Gastroesophageal sphincter (tissue), 3 donors: ENCODE data around the gene PUM1.

ENCODE experiments used
- EP300 ChIP-seq: sonication (generic); formaldehyde crosslinking; IDR thresholded peaks from one replicate; pipeline ENCODE4 v1.6.1; 2017; ENCODE audit warnings: antibody characterized with exemption, mild to moderate bottlenecking
- POLR2A ChIP-seq, 2 donors: fragments of 450-650 bp; IDR thresholded peaks; one replicate each; pipeline ENCODE4 v1.6.1; 2017; ENCODE audit warnings: antibody characterized with exemption in 2 of 2, mild to moderate bottlenecking in 2 of 2, moderate library complexity in 1 of 2
- POLR2AphosphoS5 ChIP-seq: sonication (generic); formaldehyde crosslinking; IDR thresholded peaks from one replicate; pipeline ENCODE4 v1.6.1; 2017; ENCODE audit warnings: antibody characterized with exemption
- TF ChIP-seq, protein P1 (sequence below), 4 experiments: fragments of 200-600 bp in 2 of 4; fragments of 450-650 bp in 2 of 4; sonication (generic) in 1 of 4; IDR thresholded peaks; one replicate each; pipeline ENCODE4 v1.5.1; 2017 to 2019; ENCODE audit warnings: antibody characterized with exemption in 4 of 4, mild to moderate bottlenecking in 2 of 4, moderate library complexity in 2 of 4

DNA sequence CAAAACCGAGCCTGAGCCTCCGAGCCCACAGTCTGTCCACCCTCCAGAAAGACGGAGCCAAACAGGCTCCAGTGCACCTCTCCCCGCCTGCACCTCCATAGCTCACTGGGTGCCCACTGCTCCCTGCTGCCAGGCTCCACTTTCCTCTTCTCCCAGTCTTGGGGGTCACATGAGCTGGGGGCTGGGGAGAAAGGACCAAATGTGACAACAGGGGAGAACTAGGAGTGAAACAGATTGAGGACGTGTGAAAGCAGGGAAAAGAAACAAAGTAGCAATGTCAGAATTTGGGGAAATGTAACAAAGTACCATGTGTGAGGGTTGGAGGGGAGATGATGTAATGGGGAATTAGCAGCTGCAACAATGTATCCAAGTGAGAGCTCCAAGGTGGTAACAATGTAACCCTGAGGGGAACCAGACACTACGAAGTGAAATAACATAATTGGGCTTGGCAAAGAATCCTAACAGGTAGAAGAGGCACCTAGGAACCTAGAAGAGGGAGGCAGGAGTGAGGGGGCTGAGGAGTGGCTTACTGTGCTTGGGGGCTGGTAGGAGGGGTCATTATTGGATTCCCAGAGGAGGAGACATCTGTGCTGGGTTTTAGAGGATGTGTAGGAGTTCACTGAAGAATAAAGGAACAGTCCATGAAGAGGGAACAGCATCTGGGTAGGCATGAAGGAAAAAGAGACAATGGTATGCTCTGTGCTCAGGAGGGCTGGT, 169.4 kb downstream of the PUM1 start:
- no peak for TF ChIP-seq POLR2A (IDR thresholded peaks at IDR 0.05)
- TF ChIP-seq, protein P1, sequence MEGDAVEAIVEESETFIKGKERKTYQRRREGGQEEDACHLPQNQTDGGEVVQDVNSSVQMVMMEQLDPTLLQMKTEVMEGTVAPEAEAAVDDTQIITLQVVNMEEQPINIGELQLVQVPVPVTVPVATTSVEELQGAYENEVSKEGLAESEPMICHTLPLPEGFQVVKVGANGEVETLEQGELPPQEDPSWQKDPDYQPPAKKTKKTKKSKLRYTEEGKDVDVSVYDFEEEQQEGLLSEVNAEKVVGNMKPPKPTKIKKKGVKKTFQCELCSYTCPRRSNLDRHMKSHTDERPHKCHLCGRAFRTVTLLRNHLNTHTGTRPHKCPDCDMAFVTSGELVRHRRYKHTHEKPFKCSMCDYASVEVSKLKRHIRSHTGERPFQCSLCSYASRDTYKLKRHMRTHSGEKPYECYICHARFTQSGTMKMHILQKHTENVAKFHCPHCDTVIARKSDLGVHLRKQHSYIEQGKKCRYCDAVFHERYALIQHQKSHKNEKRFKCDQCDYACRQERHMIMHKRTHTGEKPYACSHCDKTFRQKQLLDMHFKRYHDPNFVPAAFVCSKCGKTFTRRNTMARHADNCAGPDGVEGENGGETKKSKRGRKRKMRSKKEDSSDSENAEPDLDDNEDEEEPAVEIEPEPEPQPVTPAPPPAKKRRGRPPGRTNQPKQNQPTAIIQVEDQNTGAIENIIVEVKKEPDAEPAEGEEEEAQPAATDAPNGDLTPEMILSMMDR (IDR thresholded peaks at IDR 0.05) = no peak
- TF ChIP-seq POLR2AphosphoS5 = no peak
- TF ChIP-seq EP300 = no peak
